ENCODE data around the gene DUOXA1.
"Not testable (repeated sequence)": the region's sequence is repeated elsewhere in the genome, so short reads cannot be mapped to it uniquely, and the experiment has no call there.

Gene DUOXA1

DNA sequence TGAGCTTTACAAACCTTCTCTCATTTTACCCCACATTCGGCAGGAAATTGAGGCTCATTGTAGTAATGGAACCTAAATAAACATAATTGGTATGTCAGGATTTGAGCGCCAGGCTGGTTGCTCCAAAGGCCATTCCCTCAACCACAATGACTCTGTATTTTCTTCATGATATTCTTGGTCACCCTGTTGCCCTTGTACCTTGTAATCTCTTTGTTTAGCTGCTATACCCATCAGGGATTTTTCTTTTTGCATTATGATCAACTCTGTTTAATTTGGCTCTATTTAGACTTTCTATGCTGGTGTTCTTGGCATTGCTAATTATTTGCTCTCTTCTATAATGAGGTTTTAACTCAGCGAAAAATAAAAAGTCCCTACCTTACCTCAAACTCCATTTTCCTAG is 45.5 kb downstream of the DUOXA1 start:
- TF ChIP-seq BACH2 (CRISPR knock-in tag; IDR thresholded peaks at IDR 0.05; ENCODE audit: borderline replicate concordance) = no peak
- ATAC-seq = no peak

DNA sequence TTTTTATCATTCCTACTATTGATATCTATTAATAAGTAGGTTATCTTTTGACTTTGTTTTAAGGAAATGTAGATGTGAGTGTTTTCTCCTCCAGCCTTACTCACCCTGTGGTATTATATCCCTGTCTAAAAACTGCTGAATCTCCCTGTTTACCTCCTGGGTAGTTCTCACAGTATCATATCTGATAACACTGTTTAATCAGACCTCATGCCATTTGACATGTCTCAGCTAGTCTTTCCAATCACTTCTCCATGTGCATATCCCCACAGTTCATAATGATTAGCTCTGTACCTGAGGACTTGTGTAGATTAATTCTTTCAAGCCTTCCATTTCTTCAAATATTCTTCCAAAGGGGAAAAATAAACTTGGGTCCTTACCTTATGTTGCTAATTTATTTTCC is 46.5 kb downstream of the DUOXA1 start:
- TF ChIP-seq TOX (CRISPR knock-in tag; IDR thresholded peaks at IDR 0.05; ENCODE audit: borderline replicate concordance) (no peak), CSDC2 (CRISPR knock-in tag; IDR thresholded peaks at IDR 0.05) (no peak), ISL1 (CRISPR knock-in tag; IDR thresholded peaks at IDR 0.05) (no peak), ZNF565 (CRISPR knock-in tag; conservative IDR thresholded peaks at IDR 0.05; ENCODE audit: low read depth) (no peak), BACH2 (CRISPR knock-in tag; IDR thresholded peaks at IDR 0.05; ENCODE audit: borderline replicate concordance) (no peak), GLIS3 (CRISPR knock-in tag; IDR thresholded peaks at IDR 0.05) (no peak), TCF4 (CRISPR knock-in tag; IDR thresholded peaks at IDR 0.05; ENCODE audit: borderline replicate concordance) (no peak), ARNTL (CRISPR knock-in tag; IDR thresholded peaks at IDR 0.05; ENCODE audit: borderline replicate concordance, low read depth) (no peak), PPARA (CRISPR knock-in tag; IDR thresholded peaks at IDR 0.05; ENCODE audit: borderline replicate concordance) (no peak), ESRRG (CRISPR knock-in tag; IDR thresholded peaks at IDR 0.05) (no peak)
- TF ChIP-seq, protein P1, sequence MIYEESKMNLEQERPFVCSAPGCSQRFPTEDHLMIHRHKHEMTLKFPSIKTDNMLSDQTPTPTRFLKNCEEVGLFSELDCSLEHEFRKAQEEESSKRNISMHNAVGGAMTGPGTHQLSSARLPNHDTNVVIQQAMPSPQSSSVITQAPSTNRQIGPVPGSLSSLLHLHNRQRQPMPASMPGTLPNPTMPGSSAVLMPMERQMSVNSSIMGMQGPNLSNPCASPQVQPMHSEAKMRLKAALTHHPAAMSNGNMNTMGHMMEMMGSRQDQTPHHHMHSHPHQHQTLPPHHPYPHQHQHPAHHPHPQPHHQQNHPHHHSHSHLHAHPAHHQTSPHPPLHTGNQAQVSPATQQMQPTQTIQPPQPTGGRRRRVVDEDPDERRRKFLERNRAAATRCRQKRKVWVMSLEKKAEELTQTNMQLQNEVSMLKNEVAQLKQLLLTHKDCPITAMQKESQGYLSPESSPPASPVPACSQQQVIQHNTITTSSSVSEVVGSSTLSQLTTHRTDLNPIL (CRISPR knock-in tag; IDR thresholded peaks at IDR 0.05; ENCODE audit: low read depth) = no peak
- TF ChIP-seq, protein P2, sequence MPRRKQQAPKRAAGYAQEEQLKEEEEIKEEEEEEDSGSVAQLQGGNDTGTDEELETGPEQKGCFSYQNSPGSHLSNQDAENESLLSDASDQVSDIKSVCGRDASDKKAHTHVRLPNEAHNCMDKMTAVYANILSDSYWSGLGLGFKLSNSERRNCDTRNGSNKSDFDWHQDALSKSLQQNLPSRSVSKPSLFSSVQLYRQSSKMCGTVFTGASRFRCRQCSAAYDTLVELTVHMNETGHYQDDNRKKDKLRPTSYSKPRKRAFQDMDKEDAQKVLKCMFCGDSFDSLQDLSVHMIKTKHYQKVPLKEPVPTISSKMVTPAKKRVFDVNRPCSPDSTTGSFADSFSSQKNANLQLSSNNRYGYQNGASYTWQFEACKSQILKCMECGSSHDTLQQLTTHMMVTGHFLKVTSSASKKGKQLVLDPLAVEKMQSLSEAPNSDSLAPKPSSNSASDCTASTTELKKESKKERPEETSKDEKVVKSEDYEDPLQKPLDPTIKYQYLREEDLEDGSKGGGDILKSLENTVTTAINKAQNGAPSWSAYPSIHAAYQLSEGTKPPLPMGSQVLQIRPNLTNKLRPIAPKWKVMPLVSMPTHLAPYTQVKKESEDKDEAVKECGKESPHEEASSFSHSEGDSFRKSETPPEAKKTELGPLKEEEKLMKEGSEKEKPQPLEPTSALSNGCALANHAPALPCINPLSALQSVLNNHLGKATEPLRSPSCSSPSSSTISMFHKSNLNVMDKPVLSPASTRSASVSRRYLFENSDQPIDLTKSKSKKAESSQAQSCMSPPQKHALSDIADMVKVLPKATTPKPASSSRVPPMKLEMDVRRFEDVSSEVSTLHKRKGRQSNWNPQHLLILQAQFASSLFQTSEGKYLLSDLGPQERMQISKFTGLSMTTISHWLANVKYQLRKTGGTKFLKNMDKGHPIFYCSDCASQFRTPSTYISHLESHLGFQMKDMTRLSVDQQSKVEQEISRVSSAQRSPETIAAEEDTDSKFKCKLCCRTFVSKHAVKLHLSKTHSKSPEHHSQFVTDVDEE (CRISPR knock-in tag; IDR thresholded peaks at IDR 0.05) = no peak
- TF ChIP-seq, protein P3, sequence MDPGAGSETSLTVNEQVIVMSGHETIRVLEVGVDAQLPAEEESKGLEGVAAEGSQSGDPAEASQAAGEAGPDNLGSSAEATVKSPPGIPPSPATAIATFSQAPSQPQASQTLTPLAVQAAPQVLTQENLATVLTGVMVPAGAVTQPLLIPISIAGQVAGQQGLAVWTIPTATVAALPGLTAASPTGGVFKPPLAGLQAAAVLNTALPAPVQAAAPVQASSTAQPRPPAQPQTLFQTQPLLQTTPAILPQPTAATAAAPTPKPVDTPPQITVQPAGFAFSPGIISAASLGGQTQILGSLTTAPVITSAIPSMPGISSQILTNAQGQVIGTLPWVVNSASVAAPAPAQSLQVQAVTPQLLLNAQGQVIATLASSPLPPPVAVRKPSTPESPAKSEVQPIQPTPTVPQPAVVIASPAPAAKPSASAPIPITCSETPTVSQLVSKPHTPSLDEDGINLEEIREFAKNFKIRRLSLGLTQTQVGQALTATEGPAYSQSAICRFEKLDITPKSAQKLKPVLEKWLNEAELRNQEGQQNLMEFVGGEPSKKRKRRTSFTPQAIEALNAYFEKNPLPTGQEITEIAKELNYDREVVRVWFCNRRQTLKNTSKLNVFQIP (CRISPR knock-in tag; IDR thresholded peaks at IDR 0.05; ENCODE audit: borderline replicate concordance, low read depth) = no peak
- no peak for ATAC-seq

DNA sequence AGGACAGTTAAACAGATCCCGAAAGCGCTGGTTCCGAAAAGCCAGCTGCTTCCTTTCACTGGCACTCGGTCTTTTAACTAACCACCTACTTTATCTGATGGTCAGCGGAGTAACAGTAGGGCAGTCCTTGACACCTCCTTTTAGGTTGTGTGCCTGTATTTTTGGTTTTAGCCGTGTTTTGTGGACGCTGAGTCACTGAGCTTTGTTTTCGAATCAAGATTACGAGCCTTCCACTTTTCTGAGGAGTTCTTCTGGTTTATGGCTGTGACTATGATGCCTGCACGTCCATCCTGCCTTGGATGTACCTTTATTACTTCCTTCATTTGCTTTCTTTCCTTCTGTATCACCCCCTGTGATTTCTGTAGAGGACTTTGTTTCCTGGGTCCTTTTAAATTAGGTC is 47.3 kb downstream of the DUOXA1 start:
- not testable (repeated sequence) for ATAC-seq

DNA sequence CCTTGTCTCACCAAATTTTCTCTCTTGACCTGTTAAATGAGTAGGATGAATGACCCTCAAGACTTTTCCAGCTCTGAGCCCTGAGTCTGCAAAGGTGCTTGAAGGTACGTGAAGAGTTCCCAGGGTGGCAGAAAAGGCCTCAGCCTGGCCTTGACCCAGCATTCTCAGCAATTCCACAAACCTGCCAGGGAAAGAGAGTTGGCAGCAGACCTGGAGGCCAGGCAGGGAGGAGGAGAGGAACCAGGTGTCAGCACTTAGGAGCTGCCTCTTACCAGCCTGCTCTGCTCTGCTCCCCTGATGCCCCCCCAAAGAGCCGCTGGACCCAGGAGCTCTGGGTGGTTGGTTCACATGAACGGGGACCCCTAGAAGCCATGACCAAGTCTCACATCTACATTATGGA is 49.1 kb downstream of the DUOXA1 start:
- not testable (repeated sequence) for ATAC-seq

DNA sequence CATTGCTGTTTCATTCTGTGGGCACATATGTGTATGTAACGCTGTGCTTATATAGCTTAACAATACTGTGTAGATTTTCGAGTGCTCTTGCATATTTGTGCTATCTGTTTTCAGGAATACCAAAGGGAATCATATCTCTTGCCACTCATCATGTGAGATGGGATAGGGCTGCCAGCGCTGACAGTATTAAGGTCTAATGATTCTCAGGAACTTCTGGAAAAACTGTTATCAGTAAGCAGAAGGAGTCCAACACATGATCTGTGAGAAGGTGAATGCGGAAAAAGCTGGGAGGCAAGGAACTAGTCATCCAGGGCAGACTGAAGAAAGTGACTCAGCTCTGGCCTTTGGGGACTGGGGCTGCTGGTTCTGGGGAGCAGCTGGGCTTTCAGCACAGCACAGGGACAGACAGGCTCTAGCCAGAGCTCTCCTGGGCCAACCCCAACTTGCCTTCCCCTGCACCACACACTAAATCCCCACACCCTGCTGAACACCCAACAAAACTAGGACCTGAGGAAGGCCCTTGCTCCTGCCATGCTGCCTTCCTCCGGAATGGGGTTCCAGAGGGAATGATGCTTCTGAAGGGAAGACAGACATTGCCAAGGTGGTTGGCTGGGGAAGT is 49.9 kb downstream of the DUOXA1 start:
- not testable (repeated sequence) for ATAC-seq

DNA sequence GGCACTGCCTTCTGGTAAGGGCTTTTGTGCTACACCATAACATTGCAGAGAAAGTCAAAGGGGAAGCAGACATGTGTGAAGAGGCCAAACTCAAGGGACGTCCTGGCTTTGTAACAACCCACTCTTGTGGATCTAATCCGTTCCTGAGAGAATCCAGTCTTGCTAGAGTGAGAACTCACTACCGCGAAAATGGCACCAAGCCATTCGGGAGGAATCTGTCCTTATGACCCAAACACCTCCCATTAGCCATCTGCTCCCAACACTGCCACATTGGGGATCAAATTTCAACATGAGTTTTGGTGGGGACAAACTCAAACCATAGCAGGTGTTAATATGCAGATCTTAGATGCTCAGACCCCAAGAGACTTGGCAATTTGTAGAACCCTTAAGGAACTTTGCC is 50.5 kb downstream of the DUOXA1 start:
- ATAC-seq = not testable (repeated sequence)

DNA sequence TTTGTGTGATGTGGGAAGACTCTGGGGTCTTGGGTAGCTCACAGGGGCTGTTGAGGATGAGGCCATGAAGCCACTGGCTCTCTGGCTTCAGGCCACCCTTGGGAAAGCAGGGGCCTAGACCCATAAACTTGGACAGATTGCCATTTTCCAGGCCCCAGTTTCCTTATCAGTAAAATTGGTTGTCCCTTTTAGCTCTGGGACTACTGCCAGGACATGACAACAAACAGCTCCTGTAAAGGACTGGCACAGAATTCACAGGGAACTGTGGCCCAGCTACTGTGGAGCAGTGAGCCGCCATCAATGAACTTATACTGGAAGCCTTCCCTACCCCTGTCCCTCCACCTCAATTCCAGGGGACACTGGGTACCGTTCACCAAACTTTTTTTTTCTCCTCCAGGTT is 52.3 kb downstream of the DUOXA1 start:
- TF ChIP-seq ISL1 (CRISPR knock-in tag; IDR thresholded peaks at IDR 0.05) (peak; percentile 27; the same call in 1 of the 2 replicates), TCF4 (CRISPR knock-in tag; IDR thresholded peaks at IDR 0.05; ENCODE audit: borderline replicate concordance) (peak; percentile 45; the same call in 1 of the 2 replicates)
- ATAC-seq = peak; percentile 45; the same call in 2 of the 3 replicates

DNA sequence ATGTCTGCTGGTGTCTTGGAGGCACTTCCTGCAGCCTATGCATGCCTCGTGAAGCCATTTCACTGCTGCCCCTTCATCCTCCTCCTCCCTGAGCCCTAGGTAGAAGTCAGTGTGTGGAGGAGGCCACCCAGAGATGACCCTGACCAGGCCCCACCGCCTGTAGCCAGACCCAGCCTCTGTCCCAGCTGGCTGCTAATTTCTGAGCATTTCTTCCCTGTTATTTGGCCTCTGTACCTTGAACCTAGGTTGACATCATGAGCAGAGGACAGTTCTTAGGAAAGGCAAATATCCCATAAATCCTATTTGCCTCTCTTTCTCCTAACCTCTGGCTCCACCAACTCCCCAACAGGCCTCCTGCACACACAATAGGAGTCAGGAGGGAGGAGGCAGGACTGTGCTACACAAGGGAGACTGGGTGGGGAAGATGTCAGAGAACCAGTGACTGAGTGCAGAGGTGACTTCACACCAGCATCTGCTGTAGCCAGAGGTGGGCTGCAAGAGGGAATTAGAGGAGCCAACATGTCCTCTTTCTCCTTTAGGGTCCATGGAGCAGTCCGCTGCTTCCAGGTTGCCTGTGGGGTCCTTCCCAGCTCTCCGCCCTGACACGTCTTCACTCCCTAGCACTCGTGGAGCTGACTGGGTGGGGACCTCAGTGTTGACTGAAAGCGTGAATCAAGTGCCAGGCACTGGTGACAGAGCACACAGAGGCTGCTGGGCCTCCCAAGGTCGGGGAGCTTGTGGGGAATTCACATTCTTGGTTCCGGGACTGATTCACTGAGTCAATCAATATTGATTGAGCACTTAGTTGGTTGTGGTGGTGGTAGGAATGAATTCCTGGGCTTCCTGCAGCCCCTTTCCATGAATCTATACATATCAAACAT is 54.0 kb downstream of the DUOXA1 start:
- not testable (repeated sequence) for ATAC-seq

DNA sequence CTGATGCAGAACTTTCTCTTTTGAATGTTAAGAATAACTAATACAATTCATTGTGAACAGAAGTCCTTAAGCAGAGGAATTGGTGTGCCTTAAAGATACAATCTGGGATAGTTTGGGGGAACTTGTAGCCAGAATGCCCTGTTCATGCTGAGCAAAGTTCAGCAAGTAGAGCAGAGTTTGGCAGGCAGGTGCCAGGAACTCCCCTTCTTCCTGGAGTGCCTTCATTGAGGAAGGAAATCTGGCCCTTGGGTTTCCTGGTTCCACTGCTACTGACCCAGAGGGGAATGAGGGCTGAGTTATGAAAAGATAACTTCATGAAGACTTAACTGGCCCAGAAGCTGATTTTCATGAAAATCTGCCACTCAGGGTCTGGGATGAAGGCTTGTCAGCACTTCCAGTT is 56.1 kb downstream of the DUOXA1 start:
- not testable (repeated sequence) for ATAC-seq

DNA sequence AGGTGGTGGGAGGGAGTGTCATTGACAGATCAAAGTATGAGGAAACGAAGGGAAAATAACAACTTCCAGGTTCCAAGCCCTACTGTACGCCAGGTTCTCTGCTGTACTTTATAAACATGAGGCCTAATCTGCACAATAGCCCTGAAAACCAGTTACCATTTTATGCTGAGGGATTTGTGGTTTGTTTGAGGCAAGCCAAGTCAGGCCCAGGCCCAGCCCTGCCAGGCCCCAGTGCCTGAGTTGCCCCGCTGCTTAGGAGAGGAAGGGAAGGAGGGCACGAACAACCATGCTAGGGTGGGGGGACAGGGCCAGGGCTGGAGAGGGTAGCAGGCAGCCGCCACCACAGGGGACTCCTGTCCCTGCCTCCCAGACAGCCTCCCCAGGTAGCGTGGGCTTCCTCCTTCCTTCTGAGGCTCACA is 59.7 kb downstream of the DUOXA1 start:
- not testable (repeated sequence) for ATAC-seq

Measured in SK-N-SH treated with all-trans-retinoic acid at 6 μM for 48 hours (cell line).